ENCODE data around the gene USP22. TPM values are rescaled to one million over a fixed set of nuclear protein-coding genes. Genes with fewer than 3 reads are reported as not detected.

Gene USP22
- polyA plus RNA-seq, 1 experiment: 288 TPM

GRCh38 chr17:21014498-21014897 is 28.3 kb downstream of the USP22 start:
- H3K27ac ChIP-seq (ENCODE audit: low read depth, low read length): no peak overlapping the region
- no peak overlapping the region for H3K4me3 ChIP-seq (ENCODE audit: low read depth, low read length)
- H3K27me3 ChIP-seq (ENCODE audit: control insufficient read depth, insufficient read depth, low read length): no peaks in the 10 kb centered on the region
- no peak for DNase-seq (ENCODE audit: low read depth, low spot score)
- CTCF ChIA-PET: no interaction called here
- POLR2A ChIA-PET: interaction anchor here (1.1 kb wide), 1 partner anchor 20 kb away, joined by 5 read pairs; no protein-coding TSS in a partner anchor
- TF ChIP-seq, protein P1, sequence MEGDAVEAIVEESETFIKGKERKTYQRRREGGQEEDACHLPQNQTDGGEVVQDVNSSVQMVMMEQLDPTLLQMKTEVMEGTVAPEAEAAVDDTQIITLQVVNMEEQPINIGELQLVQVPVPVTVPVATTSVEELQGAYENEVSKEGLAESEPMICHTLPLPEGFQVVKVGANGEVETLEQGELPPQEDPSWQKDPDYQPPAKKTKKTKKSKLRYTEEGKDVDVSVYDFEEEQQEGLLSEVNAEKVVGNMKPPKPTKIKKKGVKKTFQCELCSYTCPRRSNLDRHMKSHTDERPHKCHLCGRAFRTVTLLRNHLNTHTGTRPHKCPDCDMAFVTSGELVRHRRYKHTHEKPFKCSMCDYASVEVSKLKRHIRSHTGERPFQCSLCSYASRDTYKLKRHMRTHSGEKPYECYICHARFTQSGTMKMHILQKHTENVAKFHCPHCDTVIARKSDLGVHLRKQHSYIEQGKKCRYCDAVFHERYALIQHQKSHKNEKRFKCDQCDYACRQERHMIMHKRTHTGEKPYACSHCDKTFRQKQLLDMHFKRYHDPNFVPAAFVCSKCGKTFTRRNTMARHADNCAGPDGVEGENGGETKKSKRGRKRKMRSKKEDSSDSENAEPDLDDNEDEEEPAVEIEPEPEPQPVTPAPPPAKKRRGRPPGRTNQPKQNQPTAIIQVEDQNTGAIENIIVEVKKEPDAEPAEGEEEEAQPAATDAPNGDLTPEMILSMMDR (IDR thresholded peaks at IDR 0.05; ENCODE audit: low read depth, low read length): no peak
- no peaks in the 10 kb centered on the region; the same call in 1 of the 2 replicates for H3K9me3 ChIP-seq (ENCODE audit: control insufficient read depth, insufficient read depth, low read length)

DNA sequence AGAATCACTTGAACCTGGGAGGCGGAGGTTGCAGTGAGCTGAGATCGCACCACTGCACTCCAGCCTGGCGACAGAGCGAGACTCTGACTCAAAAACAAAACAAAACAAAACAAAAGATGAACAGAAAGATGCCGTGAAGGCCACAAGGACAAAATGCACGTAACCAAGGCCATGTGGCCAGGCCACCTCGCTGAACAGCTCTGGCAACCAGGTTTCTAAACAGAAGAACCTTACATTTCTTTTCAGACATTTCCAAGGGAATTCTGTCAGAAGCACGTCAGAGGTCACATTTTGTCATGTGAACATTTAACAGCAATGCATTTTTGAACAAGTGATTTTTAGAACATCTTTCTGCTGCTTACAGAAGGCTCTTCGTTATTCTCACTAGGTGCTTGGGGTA is 28.8 kb downstream of the USP22 start:
- POLR2A ChIA-PET: no interaction called here
- TF ChIP-seq, protein P1 (IDR thresholded peaks at IDR 0.05; ENCODE audit: low read depth, low read length): no peak

DNA sequence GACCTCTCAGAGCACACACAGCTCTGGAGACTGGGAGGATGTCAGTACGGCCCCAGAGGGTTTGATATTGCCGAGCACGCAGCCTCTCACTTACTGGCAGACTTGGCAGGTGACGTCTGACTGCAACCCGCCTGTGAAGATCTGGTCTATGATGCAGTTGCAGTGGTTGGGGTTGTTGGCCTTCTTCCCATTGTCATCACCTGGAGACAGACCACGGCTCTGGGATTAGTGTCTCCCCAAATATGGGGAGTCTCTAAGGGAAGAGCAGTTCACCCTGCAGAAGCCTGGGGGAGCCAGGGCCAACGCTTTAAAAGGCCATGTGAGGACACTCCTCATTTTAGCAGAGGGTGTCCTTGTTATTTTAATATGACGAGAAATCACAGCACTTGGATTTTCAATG is 30.1 kb downstream of the USP22 start:
- H3K27me3 ChIP-seq (ENCODE audit: control insufficient read depth, insufficient read depth, low read length): no peaks in the 10 kb centered on the region
- no peak for DNase-seq (ENCODE audit: low read depth, low spot score)
- TF ChIP-seq, protein P1 (IDR thresholded peaks at IDR 0.05; ENCODE audit: low read depth, low read length): no peak
- H3K4me3 ChIP-seq (ENCODE audit: low read depth, low read length): no peak overlapping the region
- no peak overlapping the region for H3K27ac ChIP-seq (ENCODE audit: low read depth, low read length)
- no peaks in the 10 kb centered on the region; the same call in 1 of the 2 replicates for H3K9me3 ChIP-seq (ENCODE audit: control insufficient read depth, insufficient read depth, low read length)
- ChIA-PET POLR2A (no interaction called here), CTCF (no interaction called here)

More for the DNA sequence above, 28.8 kb downstream of the USP22 start:
- DNase-seq (ENCODE audit: low read depth, low spot score): no peak
- Histone ChIP-seq H3K4me3 (ENCODE audit: low read depth, low read length) (no peak overlapping the region), H3K9me3 (ENCODE audit: control insufficient read depth, insufficient read depth, low read length) (no peaks in the 10 kb centered on the region; the same call in 1 of the 2 replicates), H3K27me3 (ENCODE audit: control insufficient read depth, insufficient read depth, low read length) (no peaks in the 10 kb centered on the region), H3K27ac (ENCODE audit: low read depth, low read length) (no peak overlapping the region)
- CTCF ChIA-PET: no interaction called here

DNA sequence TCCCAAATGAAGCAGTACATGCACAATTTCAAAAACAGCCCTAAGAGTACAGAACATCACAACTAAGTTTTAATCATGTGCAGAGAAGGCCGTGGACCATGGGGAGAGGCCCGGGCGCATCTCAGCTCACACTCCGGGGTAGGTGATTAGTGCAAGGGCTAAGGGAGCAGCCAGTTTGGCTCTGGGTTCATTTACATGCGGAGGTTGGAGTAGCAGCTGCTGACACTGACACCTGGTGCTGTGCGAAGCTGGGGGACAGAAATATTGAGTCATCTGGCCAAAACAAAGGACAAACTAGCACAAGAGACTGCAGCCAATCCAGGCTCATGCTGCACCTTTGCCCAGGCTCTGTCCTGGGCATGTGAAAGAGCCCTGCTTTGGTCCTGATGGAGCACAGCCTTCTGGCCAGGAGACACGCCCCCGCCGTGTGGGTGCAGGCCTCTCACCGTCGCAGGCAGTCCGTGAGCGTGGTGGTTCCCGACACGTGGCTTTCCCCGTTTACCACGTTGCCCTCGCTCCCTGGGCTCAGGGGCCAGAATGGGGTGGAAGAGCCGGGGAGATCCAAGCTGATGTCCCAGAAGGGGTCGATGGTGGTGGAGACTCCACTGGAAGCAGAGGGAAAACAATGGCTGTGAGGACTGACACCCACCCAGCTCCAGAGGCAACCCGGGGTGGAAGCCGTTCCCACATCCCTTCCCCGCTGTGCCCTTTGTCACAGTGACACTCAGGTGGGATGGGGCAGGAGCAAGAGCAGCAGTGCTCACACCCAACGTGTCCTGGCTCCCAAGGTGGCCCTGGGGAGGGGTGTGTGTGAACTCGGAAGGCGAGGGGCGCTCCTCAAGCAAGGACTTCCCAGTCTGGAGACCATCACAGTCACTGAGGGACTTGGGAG is 31.9 kb downstream of the USP22 start:
- H3K4me3 ChIP-seq (ENCODE audit: low read depth, low read length): no peak overlapping the region
- H3K27me3 ChIP-seq (ENCODE audit: control insufficient read depth, insufficient read depth, low read length): no peaks in the 10 kb centered on the region
- ChIA-PET POLR2A (no interaction called here), CTCF (interaction anchor here (1.7 kb wide), 1 partner anchor 18 kb away, joined by 10 read pairs; no protein-coding TSS in a partner anchor)
- DNase-seq (ENCODE audit: low read depth, low spot score): no peak
- H3K27ac ChIP-seq (ENCODE audit: low read depth, low read length): no peak overlapping the region
- TF ChIP-seq, protein P1 (IDR thresholded peaks at IDR 0.05; ENCODE audit: low read depth, low read length): no peak
- no peaks in the 10 kb centered on the region; the same call in 1 of the 2 replicates for H3K9me3 ChIP-seq (ENCODE audit: control insufficient read depth, insufficient read depth, low read length)
